A549 (cell line): ENCODE data around the gene DNM3.

Source experiments
- CBX8 ChIP-seq: fragments of 200-600 bp; sonication (generic); IDR thresholded peaks from 2 replicates; pipeline ENCODE4 v1.6.1; 2016
- EHF ChIP-seq: fragments of 250-450 bp; sonication (Bioruptor Pico); IDR thresholded peaks from 2 replicates; pipeline ENCODE4 v1.5.0; 2020; ENCODE audit warnings: mild to moderate bottlenecking
- ESRRA ChIP-seq: fragments of 150-350 bp; IDR thresholded peaks from 2 replicates; pipeline ENCODE4 v1.6.1; 2014; ENCODE audit warnings: mild to moderate bottlenecking, low read length, borderline replicate concordance
- GATA3 ChIP-seq: IDR thresholded peaks from 2 replicates; pipeline ENCODE4 v1.6.1; 2012; ENCODE audit warnings: borderline replicate concordance
- HOXA7 ChIP-seq: fragments of 250-450 bp; sonication (Bioruptor Pico); IDR thresholded peaks from 2 replicates; pipeline ENCODE4 v1.5.0; 2020; ENCODE audit warnings: mild to moderate bottlenecking, moderate library complexity
- MAZ ChIP-seq: fragments of 150-350 bp; IDR thresholded peaks from 2 replicates; pipeline ENCODE4 v1.6.1; 2014; ENCODE audit warnings: antibody characterized with exemption, low read depth, low read length, borderline replicate concordance
- NFE2L2 ChIP-seq: fragments of 150-350 bp; conservative IDR thresholded peaks from 2 replicates; pipeline ENCODE4 v1.6.1; 2014; ENCODE audit warnings: low read length
- POLR2A ChIP-seq: IDR thresholded peaks from 2 replicates; pipeline ENCODE4 v1.6.1; 2012; ENCODE audit warnings: mild to moderate bottlenecking, low read length
- RCOR1 ChIP-seq: fragments of 150-350 bp; IDR thresholded peaks from 2 replicates; pipeline ENCODE4 v1.6.1; 2014; ENCODE audit warnings: antibody characterized with exemption, low read length, low read depth
- SMC3 ChIP-seq: fragments of >200 bp; sonication (Bioruptor Twin); formaldehyde crosslinking; IDR thresholded peaks from 3 replicates; pipeline ENCODE4 v1.6.1; 2018; ENCODE audit warnings: inconsistent platforms
- TF ChIP-seq, protein P1 (sequence below): fragments of >200 bp; sonication (Bioruptor Twin); formaldehyde crosslinking; IDR thresholded peaks from 3 replicates; pipeline ENCODE4 v1.5.1; 2016
- TF ChIP-seq, protein P2 (sequence below): fragments of 150-350 bp; IDR thresholded peaks from 2 replicates; pipeline ENCODE4 v1.6.1; 2014; ENCODE audit warnings: low read depth, mild to moderate bottlenecking, low read length
- TF ChIP-seq, protein P3 (sequence below): fragments of >200 bp; sonication (Bioruptor Twin); formaldehyde crosslinking; IDR thresholded peaks from 2 replicates; pipeline ENCODE4 v1.6.1; 2016

DNA sequence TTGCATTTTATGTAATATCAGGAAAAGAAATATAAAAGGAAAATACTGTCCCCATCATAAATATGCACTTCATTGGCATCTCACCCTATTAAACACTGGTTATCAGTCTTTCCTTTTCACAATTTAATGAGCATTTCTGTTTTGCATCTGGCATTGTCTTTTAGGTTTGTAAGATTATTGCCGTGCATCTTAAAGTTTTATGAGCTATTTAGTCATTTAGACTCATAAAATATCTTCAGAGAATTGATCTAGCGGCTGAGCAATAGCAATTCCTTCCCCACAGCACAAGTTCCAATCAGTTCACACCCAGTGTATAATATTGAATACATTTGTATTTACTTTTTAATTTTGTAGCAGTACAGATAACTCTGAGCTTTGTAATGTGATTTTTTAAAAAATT, 466.8 kb downstream of the DNM3 start:
- TF ChIP-seq, protein P1, sequence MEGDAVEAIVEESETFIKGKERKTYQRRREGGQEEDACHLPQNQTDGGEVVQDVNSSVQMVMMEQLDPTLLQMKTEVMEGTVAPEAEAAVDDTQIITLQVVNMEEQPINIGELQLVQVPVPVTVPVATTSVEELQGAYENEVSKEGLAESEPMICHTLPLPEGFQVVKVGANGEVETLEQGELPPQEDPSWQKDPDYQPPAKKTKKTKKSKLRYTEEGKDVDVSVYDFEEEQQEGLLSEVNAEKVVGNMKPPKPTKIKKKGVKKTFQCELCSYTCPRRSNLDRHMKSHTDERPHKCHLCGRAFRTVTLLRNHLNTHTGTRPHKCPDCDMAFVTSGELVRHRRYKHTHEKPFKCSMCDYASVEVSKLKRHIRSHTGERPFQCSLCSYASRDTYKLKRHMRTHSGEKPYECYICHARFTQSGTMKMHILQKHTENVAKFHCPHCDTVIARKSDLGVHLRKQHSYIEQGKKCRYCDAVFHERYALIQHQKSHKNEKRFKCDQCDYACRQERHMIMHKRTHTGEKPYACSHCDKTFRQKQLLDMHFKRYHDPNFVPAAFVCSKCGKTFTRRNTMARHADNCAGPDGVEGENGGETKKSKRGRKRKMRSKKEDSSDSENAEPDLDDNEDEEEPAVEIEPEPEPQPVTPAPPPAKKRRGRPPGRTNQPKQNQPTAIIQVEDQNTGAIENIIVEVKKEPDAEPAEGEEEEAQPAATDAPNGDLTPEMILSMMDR: no peak
- TF ChIP-seq, protein P2, sequence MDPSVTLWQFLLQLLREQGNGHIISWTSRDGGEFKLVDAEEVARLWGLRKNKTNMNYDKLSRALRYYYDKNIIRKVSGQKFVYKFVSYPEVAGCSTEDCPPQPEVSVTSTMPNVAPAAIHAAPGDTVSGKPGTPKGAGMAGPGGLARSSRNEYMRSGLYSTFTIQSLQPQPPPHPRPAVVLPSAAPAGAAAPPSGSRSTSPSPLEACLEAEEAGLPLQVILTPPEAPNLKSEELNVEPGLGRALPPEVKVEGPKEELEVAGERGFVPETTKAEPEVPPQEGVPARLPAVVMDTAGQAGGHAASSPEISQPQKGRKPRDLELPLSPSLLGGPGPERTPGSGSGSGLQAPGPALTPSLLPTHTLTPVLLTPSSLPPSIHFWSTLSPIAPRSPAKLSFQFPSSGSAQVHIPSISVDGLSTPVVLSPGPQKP: no peak
- TF ChIP-seq MAZ: no peak
- TF ChIP-seq NFE2L2: no peak
- TF ChIP-seq POLR2A: no peak
- TF ChIP-seq GATA3: no peak
- TF ChIP-seq SMC3: no peak
- TF ChIP-seq HOXA7 (CRISPR knock-in tag): no peak
- TF ChIP-seq CBX8: no peak
- TF ChIP-seq ESRRA: no peak
- TF ChIP-seq, protein P3, sequence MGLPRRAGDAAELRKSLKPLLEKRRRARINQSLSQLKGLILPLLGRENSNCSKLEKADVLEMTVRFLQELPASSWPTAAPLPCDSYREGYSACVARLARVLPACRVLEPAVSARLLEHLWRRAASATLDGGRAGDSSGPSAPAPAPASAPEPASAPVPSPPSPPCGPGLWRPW: no peak
- TF ChIP-seq RCOR1: no peak
- TF ChIP-seq EHF (CRISPR knock-in tag): no peak
